ENCODE results near the gene SLC35D2. TPM values are rescaled to one million over a fixed set of nuclear protein-coding genes. Genes with fewer than 3 reads are reported as not detected.

Gene SLC35D2
- total RNA-seq, 1 experiment from 2014 or later = 14.6 TPM

DNA sequence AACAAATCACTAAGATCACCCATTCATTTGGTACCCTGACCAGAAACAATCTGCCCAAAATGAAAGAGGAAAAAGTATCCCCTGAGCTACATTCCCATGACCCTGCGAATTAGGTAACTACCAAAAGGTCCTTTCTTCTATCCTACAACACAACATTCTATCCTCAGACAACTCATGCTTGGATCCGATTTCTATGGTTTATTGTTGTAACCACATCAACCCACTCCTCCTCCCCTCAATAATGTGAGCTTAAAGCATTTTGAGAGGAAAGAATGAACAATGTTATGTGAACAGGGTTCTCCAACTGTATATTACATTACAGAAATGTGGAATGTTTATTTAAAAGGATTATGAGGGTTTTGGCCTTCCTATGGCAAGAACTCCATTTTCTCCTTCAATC lies 4.0 kb downstream of the SLC35D2 start:
- Mint-ChIP-seq H3K27ac (0 out of 2 replicates have a peak overlapping the region, but pooled peaks have one; percentile 38), H3K36me3 (no peaks in the 10 kb centered on the region; the same call in 1 of the 2 replicates), H3K4me3 (no peak overlapping the region), H3K9me3 (no peaks in the 10 kb centered on the region), H3K27me3 (ENCODE audit: low read depth) (no peaks in the 10 kb centered on the region; the same call in 1 of the 2 replicates), H3K4me1 (peaks cover 32% of the 10 kb centered on the region)
- CTCF ChIA-PET = no interaction called here
- POLR2A ChIA-PET = no interaction called here
- ATAC-seq (no peak), DNase-seq (ENCODE audit: low spot score) (no peak)
- TF ChIP-seq, protein P1, sequence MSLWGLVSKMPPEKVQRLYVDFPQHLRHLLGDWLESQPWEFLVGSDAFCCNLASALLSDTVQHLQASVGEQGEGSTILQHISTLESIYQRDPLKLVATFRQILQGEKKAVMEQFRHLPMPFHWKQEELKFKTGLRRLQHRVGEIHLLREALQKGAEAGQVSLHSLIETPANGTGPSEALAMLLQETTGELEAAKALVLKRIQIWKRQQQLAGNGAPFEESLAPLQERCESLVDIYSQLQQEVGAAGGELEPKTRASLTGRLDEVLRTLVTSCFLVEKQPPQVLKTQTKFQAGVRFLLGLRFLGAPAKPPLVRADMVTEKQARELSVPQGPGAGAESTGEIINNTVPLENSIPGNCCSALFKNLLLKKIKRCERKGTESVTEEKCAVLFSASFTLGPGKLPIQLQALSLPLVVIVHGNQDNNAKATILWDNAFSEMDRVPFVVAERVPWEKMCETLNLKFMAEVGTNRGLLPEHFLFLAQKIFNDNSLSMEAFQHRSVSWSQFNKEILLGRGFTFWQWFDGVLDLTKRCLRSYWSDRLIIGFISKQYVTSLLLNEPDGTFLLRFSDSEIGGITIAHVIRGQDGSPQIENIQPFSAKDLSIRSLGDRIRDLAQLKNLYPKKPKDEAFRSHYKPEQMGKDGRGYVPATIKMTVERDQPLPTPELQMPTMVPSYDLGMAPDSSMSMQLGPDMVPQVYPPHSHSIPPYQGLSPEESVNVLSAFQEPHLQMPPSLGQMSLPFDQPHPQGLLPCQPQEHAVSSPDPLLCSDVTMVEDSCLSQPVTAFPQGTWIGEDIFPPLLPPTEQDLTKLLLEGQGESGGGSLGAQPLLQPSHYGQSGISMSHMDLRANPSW (CRISPR knock-in tag; conservative IDR thresholded peaks at IDR 0.05; ENCODE audit: low read depth) = no peak
- TF ChIP-seq NR1H2 (CRISPR knock-in tag; IDR thresholded peaks at IDR 0.05) (no peak), NR2C2 (CRISPR knock-in tag; IDR thresholded peaks at IDR 0.05) (no peak), TP53 (CRISPR knock-in tag; IDR thresholded peaks at IDR 0.05) (no peak), ETV6 (CRISPR knock-in tag; IDR thresholded peaks at IDR 0.05) (no peak), TEAD4 (CRISPR knock-in tag; IDR thresholded peaks at IDR 0.05) (no peak), TCF7 (CRISPR knock-in tag; IDR thresholded peaks at IDR 0.05; ENCODE audit: low read depth) (no peak), GRHL2 (CRISPR knock-in tag; IDR thresholded peaks at IDR 0.05; ENCODE audit: insufficient replicate concordance, severe bottlenecking) (no peak), EMX1 (CRISPR knock-in tag; IDR thresholded peaks at IDR 0.05) (no peak), SOX15 (CRISPR knock-in tag; IDR thresholded peaks at IDR 0.05) (no peak), ZNF232 (CRISPR knock-in tag; IDR thresholded peaks at IDR 0.05) (no peak), HMGA2 (CRISPR knock-in tag; IDR thresholded peaks at IDR 0.05) (no peak)
- TF ChIP-seq, protein P2, sequence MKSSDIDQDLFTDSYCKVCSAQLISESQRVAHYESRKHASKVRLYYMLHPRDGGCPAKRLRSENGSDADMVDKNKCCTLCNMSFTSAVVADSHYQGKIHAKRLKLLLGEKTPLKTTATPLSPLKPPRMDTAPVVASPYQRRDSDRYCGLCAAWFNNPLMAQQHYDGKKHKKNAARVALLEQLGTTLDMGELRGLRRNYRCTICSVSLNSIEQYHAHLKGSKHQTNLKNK (CRISPR knock-in tag; IDR thresholded peaks at IDR 0.05) = no peak
- TF ChIP-seq, protein P3, sequence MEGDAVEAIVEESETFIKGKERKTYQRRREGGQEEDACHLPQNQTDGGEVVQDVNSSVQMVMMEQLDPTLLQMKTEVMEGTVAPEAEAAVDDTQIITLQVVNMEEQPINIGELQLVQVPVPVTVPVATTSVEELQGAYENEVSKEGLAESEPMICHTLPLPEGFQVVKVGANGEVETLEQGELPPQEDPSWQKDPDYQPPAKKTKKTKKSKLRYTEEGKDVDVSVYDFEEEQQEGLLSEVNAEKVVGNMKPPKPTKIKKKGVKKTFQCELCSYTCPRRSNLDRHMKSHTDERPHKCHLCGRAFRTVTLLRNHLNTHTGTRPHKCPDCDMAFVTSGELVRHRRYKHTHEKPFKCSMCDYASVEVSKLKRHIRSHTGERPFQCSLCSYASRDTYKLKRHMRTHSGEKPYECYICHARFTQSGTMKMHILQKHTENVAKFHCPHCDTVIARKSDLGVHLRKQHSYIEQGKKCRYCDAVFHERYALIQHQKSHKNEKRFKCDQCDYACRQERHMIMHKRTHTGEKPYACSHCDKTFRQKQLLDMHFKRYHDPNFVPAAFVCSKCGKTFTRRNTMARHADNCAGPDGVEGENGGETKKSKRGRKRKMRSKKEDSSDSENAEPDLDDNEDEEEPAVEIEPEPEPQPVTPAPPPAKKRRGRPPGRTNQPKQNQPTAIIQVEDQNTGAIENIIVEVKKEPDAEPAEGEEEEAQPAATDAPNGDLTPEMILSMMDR (IDR thresholded peaks at IDR 0.05) = no peak
- TF ChIP-seq, protein P4, sequence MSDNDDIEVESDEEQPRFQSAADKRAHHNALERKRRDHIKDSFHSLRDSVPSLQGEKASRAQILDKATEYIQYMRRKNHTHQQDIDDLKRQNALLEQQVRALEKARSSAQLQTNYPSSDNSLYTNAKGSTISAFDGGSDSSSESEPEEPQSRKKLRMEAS (CRISPR knock-in tag; IDR thresholded peaks at IDR 0.05) = no peak

DNA sequence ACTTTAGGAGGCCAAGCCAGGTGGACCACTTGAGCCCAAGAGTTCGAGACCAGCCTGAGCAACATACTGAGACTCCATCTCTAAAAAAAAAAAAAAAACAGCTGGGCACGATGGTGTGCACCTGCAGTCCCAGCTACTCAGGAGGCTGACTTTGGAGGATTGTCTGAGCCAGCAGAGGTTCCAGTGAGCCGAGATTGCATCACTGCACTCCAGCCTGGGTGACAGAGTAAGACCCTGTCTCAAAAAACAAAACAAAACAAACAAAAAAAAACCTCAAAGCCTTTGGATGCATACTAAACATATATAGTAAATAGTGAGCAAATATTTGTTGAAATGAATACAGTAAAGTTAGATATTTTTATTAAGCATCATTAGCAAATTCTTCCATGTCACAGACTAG lies 5.3 kb downstream of the SLC35D2 start:
- ChIA-PET POLR2A (no interaction called here), CTCF (interaction anchor here (1.1 to 2.2 kb wide), 2 partner anchors 31 to 288 kb away, joined by 3 to 8 read pairs; no protein-coding TSS in a partner anchor)
- Mint-ChIP-seq H3K27ac (no peak overlapping the region), H3K9me3 (no peaks in the 10 kb centered on the region), H3K4me1 (peaks cover 25% of the 10 kb centered on the region), H3K36me3 (no peaks in the 10 kb centered on the region; the same call in 1 of the 2 replicates), H3K27me3 (ENCODE audit: low read depth) (no peaks in the 10 kb centered on the region; the same call in 1 of the 2 replicates), H3K4me3 (no peak overlapping the region)
- TF ChIP-seq, protein P1 (CRISPR knock-in tag; conservative IDR thresholded peaks at IDR 0.05; ENCODE audit: low read depth) = no peak
- peak; percentile 77 for TF ChIP-seq GABPB1 (CRISPR knock-in tag; IDR thresholded peaks at IDR 0.05)
- DNase-seq (ENCODE audit: low spot score) (no peak), ATAC-seq (no peak)
